NCI-H1436 treated with DMSO at 0.1 percent for 48 hours (cell line): ENCODE results near the gene NIPA2.

ENCODE experiments used
- DNase-seq: peaks from one replicate; lab custom pipeline; 2025; lab: John Stamatoyannopoulos, UW

NIPA2 gene

GRCh38 chr15:22839046-22839695, 705 bp downstream of the NIPA2 start:
- no peak for DNase-seq

GRCh38 chr15:22844421-22845288, 6.2 kb downstream of the NIPA2 start:
- no peak for DNase-seq

GRCh38 chr15:22845289-22845900, 6.9 kb downstream of the NIPA2 start:
- DNase-seq, result no peak

GRCh38 chr15:22846073-22846472, 7.6 kb downstream of the NIPA2 start:
- DNase-seq, result no peak

GRCh38 chr15:22850055-22850454, 11.6 kb downstream of the NIPA2 start:
- DNase-seq, result no peak

GRCh38 chr15:22851513-22851912, 13.0 kb downstream of the NIPA2 start:
- no peak for DNase-seq

GRCh38 chr15:22855791-22856190, 17.3 kb downstream of the NIPA2 start:
- no peak for DNase-seq

GRCh38 chr15:22856659-22857058, 18.2 kb downstream of the NIPA2 start:
- DNase-seq, result no peak

- no peak for DNase-seq
These were observed 22.7 kb downstream of the NIPA2 start for GRCh38 chr15:22861161-22861560.

GRCh38 chr15:22863356-22863755, 24.9 kb downstream of the NIPA2 start:
- DNase-seq, result no peak

GRCh38 chr15:22866079-22866478, 27.6 kb downstream of the NIPA2 start:
- DNase-seq, result no peak

GRCh38 chr15:22867886-22868285, 29.4 kb downstream of the NIPA2 start:
- no peak for DNase-seq

- DNase-seq, result no peak
These were observed 30.0 kb downstream of the NIPA2 start for GRCh38 chr15:22868495-22868894.

GRCh38 chr15:22868928-22869327, 30.5 kb downstream of the NIPA2 start:
- DNase-seq, result no peak

GRCh38 chr15:22869856-22870255, 31.4 kb downstream of the NIPA2 start:
- DNase-seq, result no peak

- no peak for DNase-seq
These were observed 32.4 kb downstream of the NIPA2 start for GRCh38 chr15:22870865-22871264.

GRCh38 chr15:22871481-22872086, 33.1 kb downstream of the NIPA2 start:
- no peak for DNase-seq

GRCh38 chr15:22872936-22873701, 34.7 kb downstream of the NIPA2 start:
- DNase-seq, result no peak

- DNase-seq, result no peak
These were observed 35.4 kb downstream of the NIPA2 start for GRCh38 chr15:22873841-22874240.

- DNase-seq, result no peak
These were observed 35.8 kb downstream of the NIPA2 start for GRCh38 chr15:22874256-22874655.

GRCh38 chr15:22874966-22875365, 36.5 kb downstream of the NIPA2 start:
- DNase-seq, result no peak

GRCh38 chr15:22877117-22877516, 38.7 kb downstream of the NIPA2 start:
- DNase-seq, result no peak
